Measurements from ENCODE around the gene SPC24. TPM values are rescaled to one million over a fixed set of nuclear protein-coding genes. Genes with fewer than 3 reads are reported as not detected.

Gene SPC24
- total RNA-seq, 1 experiment from 2014 or later: 33.9 TPM

GRCh38 chr19:11194173-11194572 is 38.6 kb upstream of the SPC24 start (continued):
- TF ChIP-seq CBX3 (IDR thresholded peaks at IDR 0.05; ENCODE audit: low read depth) (no peak), SRF (IDR thresholded peaks at IDR 0.05; ENCODE audit: low read depth) (no peak), CTCF (IDR thresholded peaks at IDR 0.05 in 2 of 3, conservative IDR thresholded peaks at IDR 0.05 in 1 of 3; ENCODE audit: borderline replicate concordance in 1 of 3, insufficient read depth in 1 of 3, low read depth in 2 of 3, low read length in 2 of 3) (no peak)

- no peak overlapping the region; the same call in 1 of the 2 replicates for H3K27ac ChIP-seq (ENCODE audit: low read depth, low read length)
- no peaks in the 10 kb centered on the region for H3K9me3 ChIP-seq (ENCODE audit: control insufficient read depth in 1 of 2, insufficient read depth in 1 of 2, low read depth in 1 of 2, low read length in 2 of 2)
- intact Hi-C loops (cut with micrococcal nuclease): no loop called here
- no peak overlapping the region for H3K9ac ChIP-seq (ENCODE audit: low read length)
- no TSS peak for BruUV-seq (replicated peaks)
- H4K20me1 ChIP-seq (ENCODE audit: insufficient read depth): no peaks in the 10 kb centered on the region
- ATAC-seq: no peak
- ChIA-PET POLR2A (no interaction called here), RAD21 (ENCODE audit: low non-redundant PET in 1 of 2, low total read pairs in 2 of 2, uncharacterized antibody in 2 of 2, unreplicated experiment in 2 of 2) (no interaction called here), CTCF (interaction anchor here (0.6 kb wide), 1 partner anchor 14 kb away, joined by 3 read pairs; no protein-coding TSS in a partner anchor)
- no peak for TF ChIP-seq ZFX (IDR thresholded peaks at IDR 0.05)
- TF ChIP-seq MAX (IDR thresholded peaks at IDR 0.05): no peak
- no peak for TF ChIP-seq YY1 (IDR thresholded peaks at IDR 0.05; ENCODE audit: extremely low read depth, insufficient replicate concordance, low read depth, low read length)
- no peak for TF ChIP-seq EGR1 (IDR thresholded peaks at IDR 0.05; ENCODE audit: low read depth)
- TF ChIP-seq EZH2phosphoT487 (IDR thresholded peaks at IDR 0.05; ENCODE audit: borderline replicate concordance): no peak
- TF ChIP-seq POLR2AphosphoS5 (IDR thresholded peaks at IDR 0.05; ENCODE audit: low read depth, low read length): no peak
- TF ChIP-seq ELF1 (IDR thresholded peaks at IDR 0.05; ENCODE audit: borderline replicate concordance, low read depth): no peak
- TF ChIP-seq POLR2A (IDR thresholded peaks at IDR 0.05; ENCODE audit: borderline replicate concordance, extremely low read depth, insufficient read depth, insufficient read length): no peak
- TF ChIP-seq CBX3 (IDR thresholded peaks at IDR 0.05; ENCODE audit: low read depth): no peak
- no peak for TF ChIP-seq RAD21 (IDR thresholded peaks at IDR 0.05; ENCODE audit: low read depth)
- TF ChIP-seq EZH2 (IDR thresholded peaks at IDR 0.05): no peak
- no peak for TF ChIP-seq SP1 (IDR thresholded peaks at IDR 0.05; ENCODE audit: low read depth)
- TF ChIP-seq SRF (IDR thresholded peaks at IDR 0.05; ENCODE audit: low read depth): no peak
- no peak for TF ChIP-seq REST (IDR thresholded peaks at IDR 0.05; ENCODE audit: low read depth)
- TF ChIP-seq TCF7L2 (IDR thresholded peaks at IDR 0.05; ENCODE audit: borderline replicate concordance, extremely low read depth, insufficient read depth, insufficient read length): no peak
- no peak for TF ChIP-seq CEBPB (IDR thresholded peaks at IDR 0.05; ENCODE audit: low read depth)
- TF ChIP-seq SIN3A (IDR thresholded peaks at IDR 0.05; ENCODE audit: low read depth): no peak
- TF ChIP-seq JUND (IDR thresholded peaks at IDR 0.05): no peak
- TF ChIP-seq ZNF274 (IDR thresholded peaks at IDR 0.05; ENCODE audit: low read depth, low read length): no peak
- no peak overlapping the region for H3K4me3 ChIP-seq (replicated peaks in 1 of 2; ENCODE audit: low read depth in 1 of 2, low read length in 2 of 2)
- H3K9me2 ChIP-seq (ENCODE audit: insufficient read depth): no peaks in the 10 kb centered on the region
- H3K4me1 ChIP-seq (ENCODE audit: control insufficient read depth in 1 of 2, insufficient read depth in 2 of 2, low read length in 2 of 2): peaks cover 20 to 29% of the 10 kb centered on the region in 2 experiments
- no peak for DNase-seq (ENCODE audit: low read depth, low spot score)
- no peak overlapping the region for H3K4me2 ChIP-seq (ENCODE audit: low read length)
- H3K27me3 ChIP-seq (ENCODE audit: insufficient read depth, low read length): no peaks in the 10 kb centered on the region
- H2AFZ ChIP-seq (ENCODE audit: low read depth, low read length, poor library complexity, severe bottlenecking): no peak overlapping the region
- 0 out of 2 replicates have a peak, but pooled peaks cover 2% of the 10 kb centered on the region for H3K79me2 ChIP-seq (ENCODE audit: insufficient read depth, low read length)
- H3K36me3 ChIP-seq (ENCODE audit: control insufficient read depth in 1 of 2, insufficient read depth in 2 of 2, low read length in 2 of 2): peaks cover 0 to 8% of the 10 kb centered on the region in 2 experiments; a peak in 1 of 4 replicates
Observed at GRCh38 chr19:11192957-11193939, 37.7 kb upstream of the SPC24 start.

Data from HCT116 (cell line).